HepG2 (cell line): ENCODE data around the gene ELAPOR1. TPM values are rescaled to one million over a fixed set of nuclear protein-coding genes. Genes with fewer than 3 reads are reported as not detected.
A peak's percentile ranks its signal among the peaks of the same experiment; 100 is the strongest.

ENCODE experiments used
- CREBL2 ChIP-seq: sonication (generic); formaldehyde crosslinking; IDR thresholded peaks from 2 replicates; pipeline ENCODE4 v1.8.1; 2023; ENCODE audit warnings: missing genetic modification reagents, mild to moderate bottlenecking, borderline replicate concordance
- FOXA1 ChIP-seq, 2 experiments: fragments of 450-650 bp in 1 of 2; sonication (generic) in 1 of 2; formaldehyde crosslinking in 1 of 2; IDR thresholded peaks; 2 replicates each; pipeline versions ENCODE4 v1.4.0 to v1.6.1; 2016 to 2020; ENCODE audit warnings: missing genetic modification reagents in 1 of 2
- GTF3A ChIP-seq: sonication (generic); formaldehyde crosslinking; conservative IDR thresholded peaks from 2 replicates; pipeline ENCODE4 v1.4.0; 2020; ENCODE audit warnings: mild to moderate bottlenecking, missing genetic modification reagents
- HOXA9 ChIP-seq: sonication (generic); formaldehyde crosslinking; IDR thresholded peaks from 2 replicates; pipeline ENCODE4 v1.8.1; 2022; ENCODE audit warnings: missing genetic modification reagents, mild to moderate bottlenecking, moderate library complexity, borderline replicate concordance
- KLF16 ChIP-seq, 2 experiments: sonication (generic) in 1 of 2; formaldehyde crosslinking in 1 of 2; IDR thresholded peaks; 2 replicates each; pipeline versions ENCODE4 v1.6.1 to v1.8.0; 2016 to 2023; ENCODE audit warnings: missing genetic modification reagents in 2 of 2, missing compliant biosample characterization in 1 of 2
- MYPOP ChIP-seq: sonication (generic); formaldehyde crosslinking; IDR thresholded peaks from 2 replicates; pipeline ENCODE4 v1.8.1; 2023; ENCODE audit warnings: mild to moderate bottlenecking, moderate library complexity, missing genetic modification reagents
- NFKB2 ChIP-seq: sonication (generic); formaldehyde crosslinking; IDR thresholded peaks from 2 replicates; pipeline ENCODE4 v1.4.0; 2020; ENCODE audit warnings: missing genetic modification reagents, borderline replicate concordance
- NR3C1 ChIP-seq: sonication (generic); formaldehyde crosslinking; IDR thresholded peaks from 2 replicates; pipeline ENCODE4 v1.4.0; 2020; ENCODE audit warnings: missing genetic modification reagents
- PTBP1 ChIP-seq: fragments of 200-400 bp; formaldehyde crosslinking; IDR thresholded peaks from 2 replicates; pipeline ENCODE4 v1.6.1; 2018; ENCODE audit warnings: low read length, low read depth; ENCODE audit not compliant: poor library complexity, severe bottlenecking
- RAD21 ChIP-seq: fragments of 450-650 bp; formaldehyde crosslinking; IDR thresholded peaks from 2 replicates; pipeline ENCODE4 v1.5.0; 2020; ENCODE audit warnings: mild to moderate bottlenecking
- REXO4 ChIP-seq: sonication (generic); formaldehyde crosslinking; IDR thresholded peaks from 2 replicates; pipeline ENCODE4 v1.8.0; 2022; ENCODE audit warnings: missing genetic modification reagents, mild to moderate bottlenecking, borderline replicate concordance
- RFX3 ChIP-seq: IDR thresholded peaks from 2 replicates; pipeline ENCODE4 v1.6.1; 2016; ENCODE audit warnings: missing biosample characterization, missing genetic modification reagents
- SP140L ChIP-seq: sonication (generic); formaldehyde crosslinking; IDR thresholded peaks from 2 replicates; pipeline ENCODE4 v1.4.0; 2020; ENCODE audit warnings: missing genetic modification reagents, borderline replicate concordance
- SRSF1 ChIP-seq: fragments of 200-400 bp; formaldehyde crosslinking; optimal IDR thresholded peaks from 2 replicates; pipeline ENCODE3; 2017; ENCODE audit warnings: mild to moderate bottlenecking, low read depth, low read length, moderate library complexity
- ZBTB21 ChIP-seq: sonication (generic); formaldehyde crosslinking; IDR thresholded peaks from 2 replicates; pipeline ENCODE4 v1.4.0; 2020; ENCODE audit warnings: missing genetic modification reagents
- ZBTB25 ChIP-seq: IDR thresholded peaks from 2 replicates; pipeline ENCODE4 v1.6.1; 2018; ENCODE audit warnings: missing genetic modification reagents
- ZBTB33 ChIP-seq: sonication (generic); formaldehyde crosslinking; IDR thresholded peaks from 2 replicates; pipeline ENCODE4 v1.4.0; 2020; ENCODE audit warnings: missing genetic modification reagents
- ZEB1 ChIP-seq: IDR thresholded peaks from 2 replicates; pipeline ENCODE4 v1.6.1; 2012; ENCODE audit warnings: mild to moderate bottlenecking, low read depth, inconsistent platforms; ENCODE audit not compliant: insufficient replicate concordance
- ZFP82 ChIP-seq: sonication (generic); formaldehyde crosslinking; IDR thresholded peaks from 2 replicates; pipeline ENCODE4 v1.5.1; 2020; ENCODE audit warnings: mild to moderate bottlenecking, missing genetic modification reagents, borderline replicate concordance
- ZMYM2 ChIP-seq: sonication (generic); formaldehyde crosslinking; IDR thresholded peaks from 2 replicates; pipeline ENCODE4 v1.8.0; 2022; ENCODE audit warnings: mild to moderate bottlenecking, missing genetic modification reagents
- ZNF235 ChIP-seq: sonication (generic); formaldehyde crosslinking; IDR thresholded peaks from 2 replicates; pipeline ENCODE4 v1.8.1; 2023; ENCODE audit warnings: mild to moderate bottlenecking, missing genetic modification reagents, borderline replicate concordance
- ZNF24 ChIP-seq: fragments of 450-650 bp; IDR thresholded peaks from 2 replicates; pipeline ENCODE4 v1.6.1; 2017; ENCODE audit warnings: antibody characterized with exemption, mild to moderate bottlenecking
- ZNF3 ChIP-seq: IDR thresholded peaks from 2 replicates; pipeline ENCODE4 v1.7.0; 2017; ENCODE audit warnings: inconsistent platforms
- ZNF883 ChIP-seq: sonication (generic); formaldehyde crosslinking; IDR thresholded peaks from 2 replicates; pipeline ENCODE4 v1.5.1; 2020; ENCODE audit warnings: mild to moderate bottlenecking, missing genetic modification reagents; ENCODE audit errors: not compliant biosample characterization
- polyA plus RNA-seq, 8 experiments: library from polyadenylated mRNA; depleted of rRNA in 3 of 8; stranded (reverse) in 7 of 8; unstranded in 1 of 8; fragments of >200 nt; fragmentation: Illumina TruSeq in 4 of 8; extraction: Trizol in 4 of 8; gene quantifications; 2 replicates each; pipeline versions ENCODE4 v1.2.1 to v1.2.3, GENCODE V29; 2011 to 2016; ENCODE audit warnings: low read depth in 4 of 8, missing spikeins in 1 of 8, mixed read lengths in 1 of 8; ENCODE audit not compliant: insufficient read depth in 1 of 8
- total RNA-seq, 5 experiments: library from RNA; depleted of rRNA; stranded (reverse); fragments of >200 nt; fragmentation: Illumina TruSeq; extraction: Trizol; gene quantifications; 2 replicates each; pipeline ENCODE4 v1.2.3, GENCODE V29; 2016; ENCODE audit warnings: low read depth in 1 of 5

Gene ELAPOR1
- total and polyA plus RNA-seq, 2 of the 13 experiments (the other 11 are each of a cell fraction or from before 2014, with no cell fraction given) = 0.13 to 0.20 TPM

- peak; percentile 91 for TF ChIP-seq ZBTB25 (CRISPR knock-in tag)
- peak in 1 of 2 experiments; percentile 96; a peak in 2 of 4 replicates for TF ChIP-seq KLF16 (CRISPR knock-in tag; IDR thresholded peaks at IDR 0.05)
- TF ChIP-seq PTBP1 = no peak
- peak; percentile 52; the same call in 1 of the 2 replicates for TF ChIP-seq MYPOP (CRISPR knock-in tag)
- peak; percentile 75 for TF ChIP-seq ZNF883 (CRISPR knock-in tag)
- TF ChIP-seq ZBTB33 (CRISPR knock-in tag) = peak; percentile 64
- TF ChIP-seq HOXA9 (CRISPR knock-in tag) = peak; percentile 59; the same call in 1 of the 2 replicates
- TF ChIP-seq ZNF235 = peak; percentile 79
- no peak; the same call in 1 of the 2 replicates for TF ChIP-seq ZNF3 (CRISPR knock-in tag)
- TF ChIP-seq ZMYM2 = 0 out of 2 replicates have a peak, but pooled peaks have one; percentile 19
- TF ChIP-seq NFKB2 (CRISPR knock-in tag) = peak; percentile 91; the same call in 1 of the 2 replicates
- peak; percentile 25; the same call in 1 of the 2 replicates for TF ChIP-seq GTF3A
- peak; percentile 35; the same call in 1 of the 2 replicates for TF ChIP-seq CREBL2 (CRISPR knock-in tag)
- no peak for TF ChIP-seq RAD21 (CRISPR knock-in tag)
- no peak for TF ChIP-seq NR3C1 (CRISPR knock-in tag)
- no peak for TF ChIP-seq SRSF1
- TF ChIP-seq ZNF24 = no peak
- peak; percentile 95; the same call in 1 of the 2 replicates for TF ChIP-seq SP140L (CRISPR knock-in tag)
- peak; percentile 29; the same call in 1 of the 2 replicates for TF ChIP-seq RFX3 (CRISPR knock-in tag)
- TF ChIP-seq REXO4 (CRISPR knock-in tag) = no peak
- TF ChIP-seq ZBTB21 (CRISPR knock-in tag) = peak; percentile 50; the same call in 1 of the 2 replicates
- 0 out of 2 replicates have a peak, but pooled peaks have one; percentile 38 for TF ChIP-seq ZFP82 (CRISPR knock-in tag)
- TF ChIP-seq ZEB1 = peak; percentile 28
- TF ChIP-seq FOXA1 (IDR thresholded peaks at IDR 0.05) = no peak
- peak; percentile 97 for TF ChIP-seq FOXA1 (CRISPR knock-in tag; IDR thresholded peaks at IDR 0.05)
These were observed 23.5 kb upstream of the ELAPOR1 start, which contains the start of gene TMEM167B (continued) for GRCh38 chr1:109090196-109091077.
